Lower leg skin (tissue), 3 donors: Measurements from ENCODE around the gene FGF19.

ENCODE experiments used
- POLR2A ChIP-seq, 2 donors: fragments of 450-650 bp; IDR thresholded peaks; one replicate each; pipeline ENCODE4 v1.6.1; 2016 to 2017; ENCODE audit warnings: antibody characterized with exemption in 2 of 2, mild to moderate bottlenecking in 1 of 2, moderate library complexity in 1 of 2
- TF ChIP-seq, protein P1 (sequence below), 3 donors: fragments of 450-650 bp; IDR thresholded peaks; one replicate each; pipeline ENCODE4 v1.5.1; 2016; ENCODE audit warnings: antibody characterized with exemption in 3 of 3, mild to moderate bottlenecking in 3 of 3, moderate library complexity in 2 of 3

DNA sequence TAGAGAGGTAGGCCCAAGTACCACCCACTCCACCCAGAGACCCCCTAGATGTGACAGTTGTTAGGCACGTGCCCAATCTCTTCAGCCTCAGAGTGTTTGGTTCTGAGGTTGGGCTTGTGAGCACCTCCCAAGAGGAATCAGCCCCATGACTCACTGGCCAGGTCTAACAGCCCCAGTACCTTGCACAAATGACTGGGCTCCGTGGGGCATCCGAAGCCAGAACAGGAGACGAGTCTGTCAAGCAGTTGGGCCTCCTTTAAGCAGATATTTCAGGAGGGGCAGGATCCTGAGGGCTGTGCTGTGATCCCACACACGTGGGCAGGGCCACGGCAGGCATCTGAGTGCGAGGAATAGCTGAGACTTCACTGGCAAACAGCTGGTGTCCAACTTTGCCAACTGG, 29.1 kb upstream of the FGF19 start:
- TF ChIP-seq, protein P1, sequence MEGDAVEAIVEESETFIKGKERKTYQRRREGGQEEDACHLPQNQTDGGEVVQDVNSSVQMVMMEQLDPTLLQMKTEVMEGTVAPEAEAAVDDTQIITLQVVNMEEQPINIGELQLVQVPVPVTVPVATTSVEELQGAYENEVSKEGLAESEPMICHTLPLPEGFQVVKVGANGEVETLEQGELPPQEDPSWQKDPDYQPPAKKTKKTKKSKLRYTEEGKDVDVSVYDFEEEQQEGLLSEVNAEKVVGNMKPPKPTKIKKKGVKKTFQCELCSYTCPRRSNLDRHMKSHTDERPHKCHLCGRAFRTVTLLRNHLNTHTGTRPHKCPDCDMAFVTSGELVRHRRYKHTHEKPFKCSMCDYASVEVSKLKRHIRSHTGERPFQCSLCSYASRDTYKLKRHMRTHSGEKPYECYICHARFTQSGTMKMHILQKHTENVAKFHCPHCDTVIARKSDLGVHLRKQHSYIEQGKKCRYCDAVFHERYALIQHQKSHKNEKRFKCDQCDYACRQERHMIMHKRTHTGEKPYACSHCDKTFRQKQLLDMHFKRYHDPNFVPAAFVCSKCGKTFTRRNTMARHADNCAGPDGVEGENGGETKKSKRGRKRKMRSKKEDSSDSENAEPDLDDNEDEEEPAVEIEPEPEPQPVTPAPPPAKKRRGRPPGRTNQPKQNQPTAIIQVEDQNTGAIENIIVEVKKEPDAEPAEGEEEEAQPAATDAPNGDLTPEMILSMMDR (IDR thresholded peaks at IDR 0.05) = no peak
- no peak for TF ChIP-seq POLR2A (IDR thresholded peaks at IDR 0.05)
